Vagina (tissue), 2 donors: Measurements from ENCODE around the gene DBX1.

Experiments
- POLR2A ChIP-seq, 2 donors: fragments of 450-650 bp; IDR thresholded peaks; one replicate each; pipeline ENCODE4 v1.6.1; 2017; ENCODE audit warnings: antibody characterized with exemption in 2 of 2, mild to moderate bottlenecking in 2 of 2, moderate library complexity in 2 of 2
- POLR2AphosphoS5 ChIP-seq, 2 donors: sonication (generic); formaldehyde crosslinking; IDR thresholded peaks; one replicate each; pipeline ENCODE4 v1.9.0; 2017; ENCODE audit warnings: antibody characterized with exemption in 2 of 2, mild to moderate bottlenecking in 2 of 2, low read depth in 1 of 2; ENCODE audit not compliant: insufficient read depth in 1 of 2
- TF ChIP-seq, protein P1 (sequence below), 3 experiments: fragments of 450-650 bp in 2 of 3; fragments of 200-600 bp in 1 of 3; sonication (generic) in 1 of 3; IDR thresholded peaks; one replicate each; pipeline ENCODE4 v1.5.1; 2017 to 2019; ENCODE audit warnings: antibody characterized with exemption in 3 of 3, mild to moderate bottlenecking in 2 of 3, moderate library complexity in 2 of 3

DNA sequence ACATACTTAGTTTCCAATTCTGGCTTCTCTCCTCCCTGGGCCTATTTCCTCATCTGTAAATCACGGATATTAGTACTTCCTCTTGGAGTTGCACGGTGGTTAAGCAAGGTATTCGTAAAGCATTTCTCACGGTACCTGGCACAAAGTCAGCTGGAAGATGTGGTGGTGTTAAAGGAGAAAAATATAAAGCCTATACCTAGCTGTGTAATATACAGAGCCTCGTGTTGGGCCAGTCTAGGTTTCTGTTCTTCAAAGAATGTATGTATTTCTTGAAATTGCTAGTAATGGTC lies 47.2 kb downstream of the DBX1 start:
- TF ChIP-seq, protein P1, sequence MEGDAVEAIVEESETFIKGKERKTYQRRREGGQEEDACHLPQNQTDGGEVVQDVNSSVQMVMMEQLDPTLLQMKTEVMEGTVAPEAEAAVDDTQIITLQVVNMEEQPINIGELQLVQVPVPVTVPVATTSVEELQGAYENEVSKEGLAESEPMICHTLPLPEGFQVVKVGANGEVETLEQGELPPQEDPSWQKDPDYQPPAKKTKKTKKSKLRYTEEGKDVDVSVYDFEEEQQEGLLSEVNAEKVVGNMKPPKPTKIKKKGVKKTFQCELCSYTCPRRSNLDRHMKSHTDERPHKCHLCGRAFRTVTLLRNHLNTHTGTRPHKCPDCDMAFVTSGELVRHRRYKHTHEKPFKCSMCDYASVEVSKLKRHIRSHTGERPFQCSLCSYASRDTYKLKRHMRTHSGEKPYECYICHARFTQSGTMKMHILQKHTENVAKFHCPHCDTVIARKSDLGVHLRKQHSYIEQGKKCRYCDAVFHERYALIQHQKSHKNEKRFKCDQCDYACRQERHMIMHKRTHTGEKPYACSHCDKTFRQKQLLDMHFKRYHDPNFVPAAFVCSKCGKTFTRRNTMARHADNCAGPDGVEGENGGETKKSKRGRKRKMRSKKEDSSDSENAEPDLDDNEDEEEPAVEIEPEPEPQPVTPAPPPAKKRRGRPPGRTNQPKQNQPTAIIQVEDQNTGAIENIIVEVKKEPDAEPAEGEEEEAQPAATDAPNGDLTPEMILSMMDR (IDR thresholded peaks at IDR 0.05), result no peak
- TF ChIP-seq POLR2A (IDR thresholded peaks at IDR 0.05) (no peak), POLR2AphosphoS5 (IDR thresholded peaks at IDR 0.05; ENCODE audit: insufficient read depth in 1 of 2, low read depth in 1 of 2) (no peak)
